NCI-H128 (cell line): ENCODE data around the gene ASCC1.
"Not testable (repeated sequence)": the region's sequence is repeated elsewhere in the genome, so short reads cannot be mapped to it uniquely, and the experiment has no call there.

Experiments used
- DNase-seq: peaks from one replicate; lab custom pipeline; 2025; ENCODE audit not compliant: unreplicated experiment; lab: John Stamatoyannopoulos, UW

ASCC1 gene

GRCh38 chr10:72133517-72133916 lies 82.6 kb downstream of the ASCC1 start:
- DNase-seq: no peak

- DNase-seq: no peak
Observed at GRCh38 chr10:72132854-72133253, 83.2 kb downstream of the ASCC1 start.

GRCh38 chr10:72127571-72127970 lies 88.5 kb downstream of the ASCC1 start:
- no peak for DNase-seq

- no peak for DNase-seq
Observed at GRCh38 chr10:72126872-72127232, 89.2 kb downstream of the ASCC1 start.

GRCh38 chr10:72126184-72126871 lies 89.7 kb downstream of the ASCC1 start:
- no peak for DNase-seq

- no peak for DNase-seq
Observed at GRCh38 chr10:72124989-72125388, 91.1 kb downstream of the ASCC1 start.

GRCh38 chr10:72124381-72124780 lies 91.7 kb downstream of the ASCC1 start:
- no peak for DNase-seq

GRCh38 chr10:72123616-72124015 lies 92.5 kb downstream of the ASCC1 start:
- no peak for DNase-seq

- no peak for DNase-seq
Observed at GRCh38 chr10:72122221-72122620, 93.9 kb downstream of the ASCC1 start.

GRCh38 chr10:72121389-72121788 lies 94.7 kb downstream of the ASCC1 start:
- DNase-seq: no peak

- no peak for DNase-seq
Observed at GRCh38 chr10:72116372-72116771, 99.7 kb downstream of the ASCC1 start.

- no peak for DNase-seq
Observed at GRCh38 chr10:72114706-72115450, 101.2 kb downstream of the ASCC1 start.

GRCh38 chr10:72110673-72111401 lies 105.2 kb downstream of the ASCC1 start:
- DNase-seq: no peak

- no peak for DNase-seq
Observed at GRCh38 chr10:72109636-72110157, 106.4 kb downstream of the ASCC1 start.

GRCh38 chr10:72108830-72109635 lies 107.0 kb downstream of the ASCC1 start:
- no peak for DNase-seq

GRCh38 chr10:72108004-72108370 lies 108.1 kb downstream of the ASCC1 start:
- not testable (repeated sequence) for DNase-seq

GRCh38 chr10:72107325-72108003 lies 108.6 kb downstream of the ASCC1 start:
- no peak for DNase-seq

GRCh38 chr10:72106896-72107295 lies 109.2 kb downstream of the ASCC1 start:
- no peak for DNase-seq

GRCh38 chr10:72106154-72106849 lies 109.8 kb downstream of the ASCC1 start:
- DNase-seq: no peak

GRCh38 chr10:72105710-72106109 lies 110.4 kb downstream of the ASCC1 start:
- no peak for DNase-seq
